CD4-positive, alpha-beta T cell treated with Interleukin-2 at 100 ng/mL for 4 hours (primary cell): Measurements from ENCODE around the gene NUAK1.
"Not testable (repeated sequence)": the region's sequence is repeated elsewhere in the genome, so short reads cannot be mapped to it uniquely, and the experiment has no call there.

Source experiments
- DNase-seq: peaks from one replicate; pipeline ENCODE4 v3.0.0-alpha.2; 2020; ENCODE audit warnings: low spot score

Gene NUAK1

GRCh38 chr12:106031761-106032622, 106.8 kb downstream of the NUAK1 start:
- no peak for DNase-seq

- DNase-seq, result no peak
Measured at GRCh38 chr12:106030210-106031071, 108.3 kb downstream of the NUAK1 start.

GRCh38 chr12:106029532-106029931, 109.2 kb downstream of the NUAK1 start:
- DNase-seq, result no peak

- DNase-seq, result no peak
Measured at GRCh38 chr12:106027911-106028310, 110.8 kb downstream of the NUAK1 start.

- no peak for DNase-seq
Measured at GRCh38 chr12:106027286-106027685, 111.5 kb downstream of the NUAK1 start.

GRCh38 chr12:106025129-106025528, 113.6 kb downstream of the NUAK1 start:
- DNase-seq, result no peak

- no peak for DNase-seq
Measured at GRCh38 chr12:106023039-106023438, 115.7 kb downstream of the NUAK1 start.

- DNase-seq, result no peak
Measured at GRCh38 chr12:106022568-106023012, 116.2 kb downstream of the NUAK1 start.

GRCh38 chr12:106021516-106021915, 117.2 kb downstream of the NUAK1 start:
- no peak for DNase-seq

- DNase-seq, result no peak
Measured at GRCh38 chr12:106020736-106021135, 118.0 kb downstream of the NUAK1 start.

- DNase-seq, result no peak
Measured at GRCh38 chr12:106019144-106019543, 119.6 kb downstream of the NUAK1 start.

GRCh38 chr12:106018286-106018685, 120.5 kb downstream of the NUAK1 start:
- DNase-seq, result no peak

- DNase-seq, result not testable (repeated sequence)
Measured at GRCh38 chr12:106016601-106017278, 122.0 kb downstream of the NUAK1 start.

GRCh38 chr12:106015646-106016045, 123.1 kb downstream of the NUAK1 start:
- DNase-seq, result no peak

- no peak for DNase-seq
Measured at GRCh38 chr12:106013941-106014340, 124.8 kb downstream of the NUAK1 start.
